Left cardiac atrium (tissue), 4 donors: ENCODE data around the gene RAPSN. TPM values are rescaled to one million over a fixed set of nuclear protein-coding genes. Genes with fewer than 3 reads are reported as not detected.

Experiments used
- ATAC-seq, 2 donors: fragments of 200-7000 bp; cut with Tn5 transposase; one replicate each; pipeline ENCODE4 v1.9.1; 2020; ENCODE audit warnings: mild to moderate bottlenecking in 2 of 2, moderate library complexity in 2 of 2
- DNase-seq: peaks from one replicate; pipeline ENCODE4 v3.0.0-alpha.2; 2020
- intact Hi-C, 2 donors: fragments of 100-400 bp; cut with DNase I; formaldehyde crosslinking; loops; one replicate each; pipeline versions ENCODE4 v1.14.1 to v1.15.1; 2022 to 2023
- total RNA-seq, 2 donors: library from RNA; stranded (reverse); fragmentation: NEBNext Ultra II Directional; extraction: Animal tissue kit (Norgen Biotek cat#: 25700); gene quantifications; one replicate each; pipeline ENCODE4 v1.2.1, GENCODE V29; 2021
- donor health status: DM: no; HTN: yes; CAD: no.
- donor health status: DM: no; HTN: yes; CAD: no; lungs with severe emphysema.
- donor health status: DM: yes; HTN: yes; CAD: no.
- donor health status: Dilated cardiomyopathy.

The RAPSN gene
- total RNA-seq, 2 donors from 2014 or later = not detected

GRCh38 chr11:47467357-47467756 lies 18.4 kb upstream of the RAPSN start:
- DNase-seq (no peak), ATAC-seq (peak in 1 of 2 donors; percentile 46)
- intact Hi-C loops = no loop called here

GRCh38 chr11:47466701-47467250 lies 17.8 kb upstream of the RAPSN start:
- peak; percentile 49 for DNase-seq
- intact Hi-C loops = no loop called here
- ATAC-seq = peak; percentile 62 to 85

- intact Hi-C loops = no loop called here
- no peak for DNase-seq
- ATAC-seq = no peak
Measured at GRCh38 chr11:47466201-47466600, 17.3 kb upstream of the RAPSN start.

- intact Hi-C loops = no loop called here
- DNase-seq (no peak), ATAC-seq (no peak)
Measured at GRCh38 chr11:47464483-47464882, 15.5 kb upstream of the RAPSN start.

- no peak for ATAC-seq
- DNase-seq = no peak
- intact Hi-C loops = no loop called here
Measured at GRCh38 chr11:47461876-47462275, 12.9 kb upstream of the RAPSN start.

GRCh38 chr11:47460571-47461235 lies 11.8 kb upstream of the RAPSN start:
- no peak for DNase-seq
- no peak for ATAC-seq
- intact Hi-C loops = no loop called here

- intact Hi-C loops = loop anchor here (2.0 to 5.0 kb wide), 2 partner anchors 77 to 79 kb away; partner anchors contain the start of gene SPI1 (in 1 of the 2)
Measured at GRCh38 chr11:47454258-47454671, 5.3 kb upstream of the RAPSN start.

GRCh38 chr11:47453365-47453764 lies 4.4 kb upstream of the RAPSN start:
- intact Hi-C loops = loop anchor here in 1 of 2 donors (5.0 kb wide), 1 partner anchor 76 kb away; the partner anchor contains the start of gene SPI1
- no peak for DNase-seq
- no peak for ATAC-seq

More at GRCh38 chr11:47454258-47454671, 5.3 kb upstream of the RAPSN start:
- DNase-seq (peak; percentile 72), ATAC-seq (peak; percentile 90 to 91)

GRCh38 chr11:47451990-47452389 lies 3.1 kb upstream of the RAPSN start:
- DNase-seq (no peak), ATAC-seq (no peak)
- intact Hi-C loops = loop anchor here in 1 of 2 donors (5.0 kb wide), 1 partner anchor 75 kb away; the partner anchor contains the start of gene SPI1

- ATAC-seq = no peak
- DNase-seq = no peak
- intact Hi-C loops = loop anchor here in 1 of 2 donors (5.0 kb wide), 1 partner anchor 74 kb away; the partner anchor contains the start of gene SPI1
Measured at GRCh38 chr11:47451436-47451835, 2.5 kb upstream of the RAPSN start.

GRCh38 chr11:47449541-47449940 lies 605 bp upstream of the RAPSN start:
- DNase-seq (no peak), ATAC-seq (no peak)
- intact Hi-C loops = no loop called here

GRCh38 chr11:47447906-47448305 lies 1.0 kb downstream of the RAPSN start:
- ATAC-seq = no peak
- intact Hi-C loops = no loop called here

GRCh38 chr11:47446833-47447232 lies 2.1 kb downstream of the RAPSN start:
- intact Hi-C loops = no loop called here
- no peak for ATAC-seq
- DNase-seq = no peak

More at GRCh38 chr11:47447906-47448305, 1.0 kb downstream of the RAPSN start:
- DNase-seq = no peak

GRCh38 chr11:47445840-47446239 lies 3.1 kb downstream of the RAPSN start:
- no peak for ATAC-seq
- intact Hi-C loops = no loop called here
- DNase-seq = no peak

GRCh38 chr11:47443817-47444216 lies 5.1 kb downstream of the RAPSN start:
- ATAC-seq (no peak), DNase-seq (no peak)
- intact Hi-C loops = no loop called here

- intact Hi-C loops = no loop called here
- ATAC-seq (no peak), DNase-seq (no peak)
Measured at GRCh38 chr11:47443028-47443700, 5.8 kb downstream of the RAPSN start.

- intact Hi-C loops = no loop called here
- ATAC-seq = peak; percentile 59 to 89
Measured at GRCh38 chr11:47442514-47442913, 6.4 kb downstream of the RAPSN start.

GRCh38 chr11:47441421-47441820 lies 7.5 kb downstream of the RAPSN start:
- DNase-seq (no peak), ATAC-seq (no peak)
- intact Hi-C loops = no loop called here

More at GRCh38 chr11:47442514-47442913, 6.4 kb downstream of the RAPSN start:
- DNase-seq = no peak

- intact Hi-C loops = no loop called here
- DNase-seq = no peak
- ATAC-seq = no peak
Measured at GRCh38 chr11:47440054-47440476, 8.9 kb downstream of the RAPSN start.

- DNase-seq (no peak), ATAC-seq (no peak)
- intact Hi-C loops = no loop called here
Measured at GRCh38 chr11:47438721-47439120, 10.2 kb downstream of the RAPSN start.
